Tibial nerve (tissue), 4 donors: ENCODE results near the gene FAM25A.
"Not testable (repeated sequence)": the region's sequence is repeated elsewhere in the genome, so short reads cannot be mapped to it uniquely, and the experiment has no call there.

ENCODE experiments used
- CTCF ChIP-seq, 5 experiments: fragments of 200-600 bp in 3 of 5; fragments of 450-650 bp in 2 of 5; sonication (generic) in 3 of 5; IDR thresholded peaks; one replicate each; pipeline ENCODE4 v1.5.1; 2016 to 2019; ENCODE audit warnings: antibody characterized with exemption in 5 of 5, mild to moderate bottlenecking in 3 of 5, moderate library complexity in 2 of 5
- EP300 ChIP-seq, 2 donors: sonication (generic); formaldehyde crosslinking; IDR thresholded peaks; one replicate each; pipeline ENCODE4 v1.6.1; 2017; ENCODE audit warnings: antibody characterized with exemption in 2 of 2, mild to moderate bottlenecking in 1 of 2
- POLR2A ChIP-seq, 2 donors: fragments of 450-650 bp; IDR thresholded peaks; one replicate each; pipeline ENCODE4 v1.6.1; 2017; ENCODE audit warnings: antibody characterized with exemption in 2 of 2, mild to moderate bottlenecking in 2 of 2, moderate library complexity in 2 of 2

- TF ChIP-seq POLR2A, EP300, CTCF (IDR thresholded peaks at IDR 0.05): not testable (repeated sequence)
Measured at GRCh38 chr10:86981020-86981419, 39.1 kb upstream of the FAM25A start.
